ENCODE measurements around the gene LMNB1. TPM values are rescaled to one million over a fixed set of nuclear protein-coding genes. Genes with fewer than 3 reads are reported as not detected.
"Not testable (repeated sequence)": the region's sequence is repeated elsewhere in the genome, so short reads cannot be mapped to it uniquely, and the experiment has no call there.

The LMNB1 gene, protein sequence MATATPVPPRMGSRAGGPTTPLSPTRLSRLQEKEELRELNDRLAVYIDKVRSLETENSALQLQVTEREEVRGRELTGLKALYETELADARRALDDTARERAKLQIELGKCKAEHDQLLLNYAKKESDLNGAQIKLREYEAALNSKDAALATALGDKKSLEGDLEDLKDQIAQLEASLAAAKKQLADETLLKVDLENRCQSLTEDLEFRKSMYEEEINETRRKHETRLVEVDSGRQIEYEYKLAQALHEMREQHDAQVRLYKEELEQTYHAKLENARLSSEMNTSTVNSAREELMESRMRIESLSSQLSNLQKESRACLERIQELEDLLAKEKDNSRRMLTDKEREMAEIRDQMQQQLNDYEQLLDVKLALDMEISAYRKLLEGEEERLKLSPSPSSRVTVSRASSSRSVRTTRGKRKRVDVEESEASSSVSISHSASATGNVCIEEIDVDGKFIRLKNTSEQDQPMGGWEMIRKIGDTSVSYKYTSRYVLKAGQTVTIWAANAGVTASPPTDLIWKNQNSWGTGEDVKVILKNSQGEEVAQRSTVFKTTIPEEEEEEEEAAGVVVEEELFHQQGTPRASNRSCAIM
- total RNA-seq: 10 to 100 TPM in 1 of 6 experiments, 1 to 10 TPM in 5; 3.3 to 13.3 (median 7.1) TPM
- long read RNA-seq: 0 reads

DNA sequence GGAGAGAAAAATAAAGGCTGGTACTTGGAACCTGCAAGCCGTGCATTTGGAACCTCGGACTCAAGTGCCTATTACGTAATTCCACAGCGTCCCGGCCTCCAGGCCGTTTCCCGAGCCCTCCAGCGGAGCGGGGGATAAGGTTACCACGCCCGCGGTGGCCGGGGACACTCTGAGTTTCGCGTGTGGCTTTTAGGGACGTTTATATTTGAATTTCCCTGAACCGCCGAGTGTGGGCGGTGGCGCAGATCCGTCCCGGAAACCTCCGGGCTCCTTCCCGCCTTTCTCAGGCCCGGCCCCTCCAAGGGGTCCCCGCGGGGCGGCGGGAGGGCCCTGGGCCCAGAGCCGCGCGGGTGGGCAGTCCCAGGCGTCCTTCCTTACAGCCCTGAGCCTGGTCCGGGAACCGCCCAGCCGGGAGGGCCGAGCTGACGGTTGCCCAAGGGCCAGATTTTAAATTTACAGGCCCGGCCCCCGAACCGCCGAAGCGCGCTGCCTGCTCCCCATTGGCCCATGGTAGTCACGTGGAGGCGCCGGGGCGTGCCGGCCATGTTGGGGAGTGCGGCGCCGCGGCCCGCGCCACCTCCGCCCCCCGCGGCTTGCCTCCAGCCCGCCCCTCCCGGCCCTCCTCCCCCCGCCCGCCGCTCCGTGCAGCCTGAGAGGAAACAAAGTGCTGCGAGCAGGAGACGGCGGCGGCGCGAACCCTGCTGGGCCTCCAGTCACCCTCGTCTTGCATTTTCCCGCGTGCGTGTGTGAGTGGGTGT is at the start of gene LMNB1:
Gene LMNB1 (plus strand): TSS at position 638 of the 758 bp plus-strand sequence. CDS start 373 bp downstream, outside the sequence.
- Histone ChIP-seq H3K36me3 (no peaks in the 10 kb centered on the region), H3K9me3 (no peaks in the 10 kb centered on the region), H3K4me1 (peaks cover 0 to 5% (median 2%) of the 10 kb centered on the region in 4 donors), H3K4me3 (peak within 1 kb of the TSS; percentile 71 to 81 (median 80)), H3K27ac (peak within 1 kb of the TSS; percentile 86 to 88 (median 87)), H3K27me3 (no peaks in the 10 kb centered on the region)
- ATAC-seq: peak; percentile 85 to 92 (median 88)
- under 1% methylated on average over 38 of the region's 74 CpGs for WGBS (ENCODE audit: insufficient coverage, low coverage, low lambda C conversion rate, missing lambda C conversion rate)
- TF ChIP-seq POLR2A (IDR thresholded peaks at IDR 0.05): peak; percentile 72
- TF ChIP-seq, protein P1, sequence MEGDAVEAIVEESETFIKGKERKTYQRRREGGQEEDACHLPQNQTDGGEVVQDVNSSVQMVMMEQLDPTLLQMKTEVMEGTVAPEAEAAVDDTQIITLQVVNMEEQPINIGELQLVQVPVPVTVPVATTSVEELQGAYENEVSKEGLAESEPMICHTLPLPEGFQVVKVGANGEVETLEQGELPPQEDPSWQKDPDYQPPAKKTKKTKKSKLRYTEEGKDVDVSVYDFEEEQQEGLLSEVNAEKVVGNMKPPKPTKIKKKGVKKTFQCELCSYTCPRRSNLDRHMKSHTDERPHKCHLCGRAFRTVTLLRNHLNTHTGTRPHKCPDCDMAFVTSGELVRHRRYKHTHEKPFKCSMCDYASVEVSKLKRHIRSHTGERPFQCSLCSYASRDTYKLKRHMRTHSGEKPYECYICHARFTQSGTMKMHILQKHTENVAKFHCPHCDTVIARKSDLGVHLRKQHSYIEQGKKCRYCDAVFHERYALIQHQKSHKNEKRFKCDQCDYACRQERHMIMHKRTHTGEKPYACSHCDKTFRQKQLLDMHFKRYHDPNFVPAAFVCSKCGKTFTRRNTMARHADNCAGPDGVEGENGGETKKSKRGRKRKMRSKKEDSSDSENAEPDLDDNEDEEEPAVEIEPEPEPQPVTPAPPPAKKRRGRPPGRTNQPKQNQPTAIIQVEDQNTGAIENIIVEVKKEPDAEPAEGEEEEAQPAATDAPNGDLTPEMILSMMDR (IDR thresholded peaks at IDR 0.05): peak in 2 of 4 donors; percentile 10 to 14
- DNase-seq: peak; percentile 96 to 97 (median 96)
- intact Hi-C loops (cut with DNase I): loop anchor here in 1 of 2 donors (5.0 kb wide), 1 partner anchor 99 kb away; no protein-coding TSS in a partner anchor

DNA sequence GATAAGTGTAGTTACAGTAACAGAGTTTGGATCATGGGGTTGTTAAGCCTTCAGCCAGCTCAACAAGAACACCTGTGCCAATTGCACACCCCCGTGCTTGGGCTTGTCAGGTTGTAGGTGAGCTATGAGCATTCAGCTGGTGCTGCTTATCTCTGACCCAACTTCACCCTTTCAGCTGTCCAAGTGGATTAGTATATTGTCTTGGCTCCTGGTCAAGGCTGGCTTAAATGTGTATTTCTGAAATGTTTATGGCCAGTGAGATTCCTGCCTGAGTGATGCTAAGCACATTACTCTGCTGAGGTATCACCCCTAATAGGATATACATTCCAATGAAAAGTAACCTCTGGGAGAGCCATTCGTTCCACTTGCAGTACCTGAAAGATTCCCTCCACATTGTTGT is 44.2 kb upstream of the LMNB1 start:
- no peak overlapping the region for H3K4me3 ChIP-seq
- 35% methylated on average over 2 of the region's 2 CpGs for WGBS (ENCODE audit: insufficient coverage, low coverage, low lambda C conversion rate, missing lambda C conversion rate)
- no peak overlapping the region for H3K27ac ChIP-seq
- ATAC-seq (no peak), DNase-seq (peak in 1 of 3 donors; percentile 14)
- no peaks in the 10 kb centered on the region for H3K9me3 ChIP-seq
- H3K4me1 ChIP-seq: no peaks in the 10 kb centered on the region
- H3K27me3 ChIP-seq: no peaks in the 10 kb centered on the region
- intact Hi-C loops (cut with DNase I): no loop called here
- no peaks in the 10 kb centered on the region for H3K36me3 ChIP-seq
- TF ChIP-seq, protein P1 (IDR thresholded peaks at IDR 0.05): no peak
- no peak for TF ChIP-seq POLR2A (IDR thresholded peaks at IDR 0.05)

DNA sequence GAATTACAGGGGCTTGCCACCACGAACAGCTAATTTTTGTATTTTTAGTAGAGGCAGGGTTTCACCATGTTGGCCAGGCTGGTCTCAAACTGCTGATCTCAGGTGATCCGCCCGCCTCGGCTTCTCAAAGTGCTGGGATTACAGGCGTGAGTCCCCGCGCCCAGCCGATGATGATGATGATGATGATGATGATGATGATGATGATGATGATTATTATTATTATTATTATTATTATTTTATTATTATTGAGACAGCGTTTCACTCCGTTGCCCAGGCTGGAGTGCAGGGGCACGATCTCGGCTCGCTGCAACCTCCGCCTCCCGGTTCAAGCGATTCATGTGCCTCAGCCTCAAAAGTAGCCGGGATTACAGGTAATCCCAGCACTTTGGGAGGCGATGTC is 42.4 kb upstream of the LMNB1 start:
- ATAC-seq; H3K27me3 ChIP-seq; H3K9me3 ChIP-seq; H3K4me1 ChIP-seq; H3K36me3 ChIP-seq; H3K4me3 ChIP-seq; intact Hi-C loops (cut with DNase I); H3K27ac ChIP-seq: not testable (repeated sequence)
- 89% methylated on average over 16 of the region's 18 CpGs for WGBS (ENCODE audit: insufficient coverage, low coverage, low lambda C conversion rate, missing lambda C conversion rate)
- DNase-seq: peak in 1 of 3 donors; percentile 18

DNA sequence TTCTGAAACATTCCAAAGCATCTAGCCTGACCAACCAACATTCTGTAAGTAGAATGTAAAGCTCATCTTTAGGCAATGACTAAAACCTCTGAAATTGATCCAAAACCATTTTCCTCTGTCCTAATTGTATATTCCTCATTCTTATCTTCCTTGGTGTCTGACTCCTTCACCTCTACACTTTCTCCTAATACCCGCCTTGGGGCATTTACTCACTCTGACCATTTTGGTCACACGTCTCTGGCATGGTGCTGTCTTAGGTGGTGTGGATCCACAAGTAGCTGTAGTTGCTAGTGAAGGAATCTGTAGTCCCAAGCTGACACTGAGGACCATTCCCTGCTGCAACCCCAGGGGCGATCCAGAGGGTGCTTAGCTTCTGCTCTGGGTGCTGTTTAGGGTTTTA is 40.8 kb upstream of the LMNB1 start:
- Histone ChIP-seq H3K27ac (no peak overlapping the region), H3K4me1 (no peaks in the 10 kb centered on the region), H3K36me3 (no peaks in the 10 kb centered on the region), H3K4me3 (no peak overlapping the region), H3K27me3 (no peaks in the 10 kb centered on the region), H3K9me3 (no peaks in the 10 kb centered on the region)
- intact Hi-C loops (cut with DNase I): no loop called here
- no peak for ATAC-seq
- peak in 1 of 3 donors; percentile 28 for DNase-seq
- TF ChIP-seq, protein P1 (IDR thresholded peaks at IDR 0.05): no peak
- TF ChIP-seq POLR2A (IDR thresholded peaks at IDR 0.05): no peak
- WGBS (ENCODE audit: insufficient coverage, low coverage, low lambda C conversion rate, missing lambda C conversion rate): 52% methylated on average over 3 of the region's 3 CpGs
